WERI-Rb-1 (cell line): ENCODE results near the gene TMEM240.

Experiments used
- DNase-seq: peaks from one replicate; pipeline ENCODE4 v3.0.0-alpha.2; 2020
- H3K27ac ChIP-seq: fragments of 250-450 bp; sonication (Bioruptor Pico); 2 replicates; pipeline ENCODE4 v1.5.1; 2020; ENCODE audit warnings: mild to moderate bottlenecking, moderate library complexity
- H3K27me3 ChIP-seq: fragments of 250-450 bp; sonication (Bioruptor Pico); 2 replicates; pipeline ENCODE4 v1.5.1; 2021; ENCODE audit warnings: mild to moderate bottlenecking, low read depth, moderate library complexity; ENCODE audit not compliant: insufficient read depth, severe bottlenecking
- H3K36me3 ChIP-seq: fragments of 250-450 bp; sonication (Bioruptor Pico); 2 replicates; pipeline ENCODE4 v1.5.1; 2020; ENCODE audit warnings: mild to moderate bottlenecking, moderate library complexity
- H3K4me3 ChIP-seq: 2 replicates; pipeline ENCODE4 v1.5.1; 2011; ENCODE audit warnings: low read depth, mild to moderate bottlenecking, control low read depth, low read length
- H3K9me3 ChIP-seq: fragments of 250-450 bp; sonication (Bioruptor Pico); 2 replicates; pipeline ENCODE4 v1.5.1; 2021; ENCODE audit warnings: mild to moderate bottlenecking, moderate library complexity; ENCODE audit not compliant: severe bottlenecking
- CTCF ChIP-seq: IDR thresholded peaks from 2 replicates; pipeline ENCODE4 v1.5.1; 2011; ENCODE audit warnings: low read depth, mild to moderate bottlenecking, control low read depth, inconsistent platforms, low read length

The TMEM240 gene

GRCh38 chr1:1543706-1544099 is 3.3 kb upstream of the TMEM240 start:
- Histone ChIP-seq H3K4me3 (no peak overlapping the region), H3K9me3 (no peaks in the 10 kb centered on the region), H3K27me3 (no peaks in the 10 kb centered on the region), H3K27ac (no peak overlapping the region), H3K36me3 (peaks cover 28% of the 10 kb centered on the region)
- DNase-seq, result no peak
- no peak for TF ChIP-seq CTCF

- DNase-seq, result peak; percentile 30
- Histone ChIP-seq H3K27ac (no peak overlapping the region), H3K27me3 (no peaks in the 10 kb centered on the region), H3K36me3 (peaks cover 34% of the 10 kb centered on the region), H3K9me3 (no peaks in the 10 kb centered on the region), H3K4me3 (no peak overlapping the region)
- TF ChIP-seq CTCF, result no peak
These were observed 2.6 kb upstream of the TMEM240 start for GRCh38 chr1:1542766-1543705.

GRCh38 chr1:1541956-1542765 is 1.7 kb upstream of the TMEM240 start:
- no peak for TF ChIP-seq CTCF
- Histone ChIP-seq H3K27me3 (no peaks in the 10 kb centered on the region), H3K9me3 (no peaks in the 10 kb centered on the region), H3K4me3 (no peak overlapping the region), H3K36me3 (peaks cover 42% of the 10 kb centered on the region), H3K27ac (no peak overlapping the region)
- no peak for DNase-seq

- Histone ChIP-seq H3K27ac (peak overlapping the region; percentile 66), H3K36me3 (peaks cover 42% of the 10 kb centered on the region), H3K4me3 (peak overlapping the region; percentile 45), H3K27me3 (no peaks in the 10 kb centered on the region), H3K9me3 (no peaks in the 10 kb centered on the region)
- DNase-seq, result no peak
- TF ChIP-seq CTCF, result no peak
These were observed 599 bp upstream of the TMEM240 start for GRCh38 chr1:1540818-1541628.

- peak; percentile 44 for DNase-seq
- no peaks in the 10 kb centered on the region for H3K9me3 ChIP-seq
- no peak overlapping the region for H3K27ac ChIP-seq
- H3K36me3 ChIP-seq, result peaks cover 48% of the 10 kb centered on the region
- H3K27me3 ChIP-seq, result no peaks in the 10 kb centered on the region
- H3K4me3 ChIP-seq, result peak overlapping the region; percentile 40
- no peak for TF ChIP-seq CTCF
These were observed 924 bp downstream of the TMEM240 start for GRCh38 chr1:1539310-1540089.
